GM18868 (cell line): ENCODE data around the gene STARD3NL.
"Not testable (repeated sequence)": the region's sequence is repeated elsewhere in the genome, so short reads cannot be mapped to it uniquely, and the experiment has no call there.

Experiments
- ATAC-seq: cut with Tn5 transposase; IDR thresholded peaks from one replicate; pipeline ENCODE4 v1.9.1; 2021; ENCODE audit warnings: mild to moderate bottlenecking, moderate library complexity; ENCODE audit not compliant: unreplicated experiment

STARD3NL gene

GRCh38 chr7:38178004-38178694 lies at the start of gene STARD3NL:
Gene STARD3NL, plus strand, starts transcription at chr7:38178245. Its CDS starts 29,260 bp downstream, at chr7:38207505.
- ATAC-seq, result peak; percentile 98

- no peak for ATAC-seq
These were observed 48.9 kb upstream of the STARD3NL start for GRCh38 chr7:38129162-38129561.

- no peak for ATAC-seq
These were observed 48.5 kb upstream of the STARD3NL start for GRCh38 chr7:38129579-38129978.

- no peak for ATAC-seq
These were observed 39.9 kb upstream of the STARD3NL start for GRCh38 chr7:38138171-38138570.

- no peak for ATAC-seq
These were observed 36.9 kb upstream of the STARD3NL start for GRCh38 chr7:38141187-38141586.

DNA sequence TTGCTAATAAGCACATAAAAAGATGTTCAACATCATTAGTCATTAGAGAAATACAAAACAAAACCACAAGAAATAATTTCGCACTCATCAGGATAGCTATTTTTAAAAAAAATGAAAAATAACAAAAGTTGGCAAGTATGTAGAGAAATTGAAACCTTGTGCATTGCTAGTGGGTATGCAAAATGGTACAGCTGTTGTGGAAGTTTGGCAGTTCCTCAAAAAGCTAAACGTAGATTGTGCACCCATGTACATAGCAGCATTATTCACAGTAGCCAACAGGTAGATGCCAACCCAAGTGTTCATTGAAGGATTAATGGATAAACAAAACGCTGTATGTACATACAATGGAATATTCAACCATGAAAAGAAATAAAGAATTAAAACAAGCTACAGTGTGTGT lies 35.3 kb upstream of the STARD3NL start:
- peak; percentile 85 for ATAC-seq

DNA sequence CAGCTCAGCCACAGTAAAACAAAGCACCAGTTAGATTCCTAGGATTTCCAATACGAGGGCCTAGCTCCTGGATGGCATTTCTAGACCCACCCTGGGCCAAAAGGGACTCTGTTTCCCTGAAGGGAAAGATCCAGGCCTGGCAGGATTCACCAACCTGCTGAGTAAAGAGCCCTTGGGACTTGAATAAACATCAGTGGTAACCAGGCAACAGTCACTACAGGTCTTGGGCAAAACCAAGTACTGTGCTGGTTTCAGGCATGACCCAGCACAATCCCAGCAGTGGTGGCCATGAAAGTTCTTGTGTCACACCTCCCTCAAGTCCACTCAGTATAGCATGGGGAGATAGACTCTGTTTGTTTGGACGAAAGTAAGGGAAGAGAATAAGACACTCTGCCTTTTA lies 31.0 kb upstream of the STARD3NL start:
- ATAC-seq, result no peak

DNA sequence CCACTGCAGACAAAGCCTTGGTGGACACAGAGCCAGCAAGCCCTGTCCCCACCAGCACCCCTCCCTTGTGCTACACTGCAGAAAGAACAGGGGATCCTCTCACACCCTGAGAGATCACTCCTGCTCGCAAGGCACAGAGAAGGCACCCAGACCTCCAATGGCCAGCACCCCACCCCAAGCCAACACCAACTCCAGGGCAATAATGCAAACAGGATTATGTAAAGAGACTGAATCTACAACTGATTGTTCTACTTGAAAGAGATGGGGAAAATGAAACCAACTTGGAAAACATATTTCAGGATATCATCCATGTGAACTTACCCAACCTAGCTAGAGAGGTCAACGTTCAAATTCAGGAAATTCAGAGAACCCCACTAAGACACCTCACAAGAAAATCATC lies 26.5 kb upstream of the STARD3NL start:
- no peak for ATAC-seq

DNA sequence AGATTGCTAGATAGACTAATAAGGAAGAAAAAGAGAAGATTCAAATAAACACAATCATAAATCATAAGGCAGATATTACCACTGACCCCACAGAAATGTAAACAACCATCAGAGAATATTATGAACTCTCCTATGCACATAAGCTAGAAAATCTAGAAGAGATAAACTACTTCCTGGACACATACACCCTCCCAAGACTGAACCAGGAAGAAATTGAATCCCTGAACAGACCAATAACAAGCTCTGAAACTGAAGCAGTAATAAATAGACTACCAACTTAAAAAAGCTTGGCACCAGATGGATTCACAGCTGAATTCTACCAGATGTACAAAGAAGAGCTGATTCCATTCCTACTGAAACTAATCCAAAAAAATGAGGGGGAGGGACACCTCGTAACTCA lies 24.5 kb upstream of the STARD3NL start:
- no peak for ATAC-seq

DNA sequence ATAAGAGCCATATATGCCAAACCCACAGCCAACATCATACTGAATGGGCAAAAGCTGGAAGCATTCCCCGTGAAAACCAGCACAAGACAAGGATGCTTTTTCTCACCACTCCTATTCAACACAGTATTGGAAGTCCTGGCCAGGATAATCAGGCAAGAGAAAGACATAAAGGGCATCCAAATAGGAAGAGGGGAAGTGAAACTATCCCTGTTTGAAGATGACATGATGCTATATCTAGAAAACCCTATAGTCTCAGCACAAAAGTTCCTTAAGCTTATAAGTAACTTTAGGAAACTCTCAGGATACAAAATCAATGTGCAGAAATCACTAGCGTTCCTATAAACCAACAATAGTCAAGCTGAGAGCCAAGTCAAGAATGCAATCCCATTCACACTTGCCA lies 23.8 kb upstream of the STARD3NL start:
- ATAC-seq, result no peak

DNA sequence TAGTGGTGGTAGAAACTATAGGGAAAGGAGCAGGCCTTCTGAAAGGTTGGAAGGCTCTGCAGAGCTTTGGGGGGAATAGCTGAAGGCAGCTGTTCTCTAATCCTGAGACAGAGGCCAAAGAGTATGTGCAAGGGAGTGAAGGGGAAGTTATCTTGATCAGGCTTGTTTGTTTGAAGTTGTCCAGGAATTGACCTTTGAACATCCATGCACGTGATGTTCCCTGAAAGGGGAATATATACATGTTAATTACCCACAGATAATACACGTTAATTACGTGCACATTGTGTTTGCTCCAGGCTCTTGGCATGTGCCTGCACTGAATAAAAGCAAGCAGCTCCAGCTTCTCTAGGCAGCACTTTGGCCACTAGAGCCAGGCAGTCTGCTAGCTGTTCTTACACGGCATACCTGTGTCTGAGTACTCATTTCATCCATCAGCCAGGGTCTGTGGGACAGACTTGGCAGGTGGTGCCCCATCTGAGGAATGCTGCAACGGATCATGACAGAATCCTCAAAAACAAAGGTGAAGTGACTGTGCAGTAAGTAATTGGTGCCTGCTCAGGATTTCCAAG lies 18.0 kb upstream of the STARD3NL start:
- ATAC-seq, result no peak

GRCh38 chr7:38162036-38162435 lies 16.0 kb upstream of the STARD3NL start:
- ATAC-seq, result no peak

DNA sequence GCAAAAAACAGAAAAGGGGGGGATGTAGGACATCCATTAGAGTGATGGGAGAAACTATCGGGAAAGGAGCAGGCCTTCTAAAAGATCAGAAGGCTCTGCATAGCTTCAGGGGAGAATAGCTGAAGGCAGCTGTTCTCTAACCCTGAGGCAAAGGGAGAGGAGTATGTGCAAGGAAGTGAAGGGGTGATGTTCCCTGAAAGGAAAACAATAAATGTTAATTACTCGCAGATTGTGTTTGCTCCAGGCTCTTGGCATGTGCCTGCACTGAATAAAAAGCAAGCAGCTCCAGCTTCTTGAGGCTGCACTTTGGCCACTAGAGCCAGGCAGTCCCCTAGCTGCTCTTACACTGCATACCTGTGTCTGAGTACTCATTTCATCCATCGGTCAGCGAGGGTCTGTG lies 14.4 kb upstream of the STARD3NL start:
- no peak for ATAC-seq

GRCh38 chr7:38168890-38169570 lies 9.0 kb upstream of the STARD3NL start:
- no peak for ATAC-seq

DNA sequence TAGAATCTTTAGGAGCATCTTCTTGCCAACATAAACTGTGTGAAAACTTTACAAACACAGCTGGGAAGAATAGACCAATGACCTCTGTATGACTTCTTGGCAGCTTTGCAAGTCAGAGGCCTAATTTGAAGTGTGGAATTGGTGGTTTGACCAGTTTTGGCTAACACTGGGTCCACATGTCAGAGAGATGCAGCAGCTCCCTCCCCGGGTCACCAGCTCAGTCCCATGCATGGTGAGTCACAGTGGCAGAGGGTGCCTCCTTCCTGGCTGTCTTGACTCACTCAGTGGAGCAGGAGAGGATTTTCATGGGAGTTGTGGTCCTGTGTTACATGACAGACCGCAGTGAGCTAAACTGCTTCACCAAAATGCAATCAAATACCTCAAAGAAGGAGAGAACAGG lies 8.2 kb upstream of the STARD3NL start:
- ATAC-seq, result peak; percentile 65

DNA sequence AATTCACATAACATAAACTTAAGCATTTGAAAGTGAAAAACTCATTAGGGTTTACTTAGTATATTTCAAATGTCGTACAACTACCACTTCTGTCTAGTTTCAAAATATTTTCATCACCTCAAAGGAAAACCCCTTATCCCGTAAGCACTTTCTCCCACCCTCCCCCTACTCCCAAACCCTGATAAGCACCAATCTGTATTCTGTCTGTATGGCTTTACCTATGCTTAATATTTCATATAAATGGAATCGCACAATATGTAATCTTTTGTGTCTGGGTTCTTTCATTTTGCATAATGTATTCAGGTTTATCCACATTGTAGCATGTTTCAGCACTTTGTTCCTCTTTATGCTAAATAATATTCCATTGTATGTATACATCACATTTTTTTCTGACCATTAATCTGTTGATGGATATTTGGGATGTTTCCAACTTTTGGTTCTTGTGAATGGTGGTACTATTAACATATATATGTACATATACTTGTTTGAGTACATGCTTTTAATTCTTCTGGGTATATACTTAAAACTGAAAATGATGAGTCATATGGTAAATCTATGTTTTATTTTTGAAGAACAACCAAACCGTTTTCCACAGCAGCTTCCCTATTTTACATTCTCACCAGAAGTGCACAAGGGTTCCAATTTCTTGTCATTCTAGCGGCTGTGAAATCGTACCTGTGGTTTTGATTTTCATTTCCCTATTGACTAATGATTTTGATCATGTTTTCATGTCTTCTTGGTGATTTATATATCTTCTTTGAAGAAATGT lies 6.2 kb upstream of the STARD3NL start:
- peak; percentile 74 for ATAC-seq

GRCh38 chr7:38175547-38175946 lies 2.5 kb upstream of the STARD3NL start:
- ATAC-seq, result not testable (repeated sequence)

GRCh38 chr7:38177621-38178003 lies 433 bp upstream of the STARD3NL start:
- ATAC-seq, result no peak

DNA sequence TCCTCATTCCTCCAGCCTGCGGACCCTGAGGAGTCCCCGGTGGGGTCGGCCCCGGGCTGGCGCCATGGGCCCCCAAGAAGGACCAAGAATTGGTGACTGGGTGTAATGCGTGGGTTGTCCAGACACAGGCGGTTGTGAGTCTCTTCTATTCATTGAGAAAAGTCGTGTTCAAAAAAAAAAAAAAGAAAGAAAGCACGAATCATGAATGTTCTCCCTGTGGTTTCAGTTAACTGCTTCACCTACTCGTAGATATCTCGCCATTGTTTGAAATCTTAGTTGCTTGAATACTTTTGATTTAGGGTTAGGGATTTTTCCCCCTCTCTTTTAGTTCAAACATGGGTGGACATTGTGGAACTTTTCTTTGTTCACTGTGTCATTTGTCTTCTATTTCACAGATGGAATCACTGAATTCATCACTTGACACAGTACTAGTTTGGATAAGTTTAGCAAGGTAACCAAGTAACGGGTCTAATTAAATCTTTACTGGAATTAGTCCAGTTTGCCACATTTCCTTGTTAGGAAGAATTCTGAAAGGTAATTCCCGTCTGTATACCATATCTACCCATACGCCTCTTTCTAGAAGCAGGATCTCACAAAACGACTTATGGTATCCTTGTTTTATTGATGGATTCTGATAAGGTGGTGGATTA lies 775 bp downstream of the STARD3NL start:
- peak; percentile 28 for ATAC-seq

DNA sequence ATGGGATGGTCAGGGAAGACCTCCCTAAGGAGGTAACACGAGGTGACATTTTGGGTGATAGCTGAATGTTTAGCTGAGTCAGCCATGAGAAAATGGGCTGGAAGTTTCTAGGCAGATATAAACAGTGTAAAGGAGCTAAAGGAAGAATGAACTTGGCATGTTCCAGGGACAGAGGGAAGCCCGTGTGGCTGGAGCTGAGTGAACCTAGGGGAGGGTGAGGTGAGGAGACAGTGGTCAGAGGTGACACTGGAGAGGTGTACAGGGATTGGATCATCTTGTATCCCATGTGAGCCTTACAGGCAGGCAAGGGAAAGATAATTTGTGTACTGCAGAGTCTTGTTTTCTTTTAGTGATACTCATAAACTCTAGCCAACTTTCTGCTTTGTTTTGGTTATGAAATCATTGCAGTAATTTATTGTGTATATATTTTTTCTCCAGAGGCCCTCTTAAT lies 1.8 kb downstream of the STARD3NL start:
- no peak for ATAC-seq

- no peak for ATAC-seq
These were observed 3.1 kb downstream of the STARD3NL start for GRCh38 chr7:38181111-38181510.
